ENCODE measurements around the gene OPTN. TPM values are rescaled to one million over a fixed set of nuclear protein-coding genes. Genes with fewer than 3 reads are reported as not detected.
A peak's percentile ranks its signal among the peaks of the same experiment; 100 is the strongest.

Gene OPTN
- polyA plus RNA-seq, 3 donors: 28.4 to 42.0 (median 32.8) TPM

DNA sequence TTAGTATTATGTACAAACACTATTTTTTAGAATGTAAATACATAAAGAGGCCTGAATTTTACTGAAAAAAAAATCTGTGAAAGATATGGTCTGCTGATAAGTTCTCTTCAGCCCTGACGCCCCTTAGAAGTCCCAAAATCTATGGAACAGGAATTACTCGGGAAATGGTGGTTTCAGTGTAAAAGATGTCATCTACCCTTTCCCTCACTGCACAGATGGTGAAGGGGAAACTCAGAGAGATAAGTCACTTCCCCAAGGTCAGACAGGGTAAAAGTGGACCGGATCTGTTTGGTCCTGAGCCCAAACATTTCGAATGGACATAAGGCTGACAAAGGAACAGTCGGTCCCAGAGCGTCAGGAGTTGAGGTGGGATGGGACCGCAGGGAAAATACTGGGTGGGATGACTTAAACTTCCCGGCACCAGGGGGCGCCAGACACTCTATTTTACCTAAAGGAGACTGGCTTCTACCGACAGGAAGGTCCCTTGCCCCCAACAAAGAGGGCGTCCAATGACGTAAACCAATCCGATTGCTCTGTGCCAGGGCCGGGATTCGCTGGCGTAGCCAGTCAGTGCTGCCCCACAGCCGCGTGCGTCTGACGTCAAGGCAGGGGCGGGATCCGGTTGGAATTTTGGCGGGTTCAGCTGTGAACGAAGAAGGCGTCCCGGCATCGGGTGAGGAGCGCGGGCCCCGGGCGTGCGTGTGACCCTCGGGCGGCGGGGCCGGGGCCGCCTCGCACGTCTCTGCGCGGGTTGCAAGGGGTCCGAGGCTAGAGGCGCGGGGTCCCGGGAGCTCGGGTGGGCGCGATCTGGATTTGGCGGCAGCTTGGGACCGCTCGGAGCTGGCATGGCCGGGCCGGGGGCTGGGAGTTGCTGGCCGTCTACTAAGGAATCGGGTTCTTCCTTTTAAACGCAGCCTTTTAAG, 61.2 kb downstream of the OPTN start, which contains the start of gene MCM10:
Gene MCM10, plus strand, starts transcription at position 625 of the 923 bp plus-strand sequence. CDS start 2,645 bp downstream, outside the sequence.
- peak; percentile 97 to 99 (median 99) for DNase-seq (ENCODE audit: extremely low read depth in 1 of 11, low read depth in 9 of 11, low spot score in 4 of 11)

DNA sequence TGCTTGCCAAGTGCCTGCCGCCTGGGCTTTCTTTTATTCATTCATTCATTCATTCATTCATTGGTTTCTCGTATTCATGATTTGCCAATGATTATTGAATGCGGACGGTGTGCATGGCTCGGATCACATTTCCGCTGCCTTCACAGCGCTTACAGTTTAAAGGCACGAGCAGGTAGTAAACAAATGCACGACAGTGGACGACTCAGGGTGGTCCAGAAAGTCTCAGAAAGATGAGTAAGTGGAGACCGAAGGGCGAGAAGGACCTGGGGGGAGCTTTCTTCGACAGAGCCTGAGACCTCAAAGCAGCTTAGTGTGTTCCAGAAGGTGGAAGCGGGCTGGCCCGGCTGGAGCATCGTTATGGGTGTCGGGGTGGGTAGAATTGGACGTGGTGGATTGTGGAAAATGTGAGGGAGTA, 61.9 kb downstream of the OPTN start:
- no peak for DNase-seq (ENCODE audit: extremely low read depth in 1 of 11, low read depth in 9 of 11, low spot score in 4 of 11)

DNA sequence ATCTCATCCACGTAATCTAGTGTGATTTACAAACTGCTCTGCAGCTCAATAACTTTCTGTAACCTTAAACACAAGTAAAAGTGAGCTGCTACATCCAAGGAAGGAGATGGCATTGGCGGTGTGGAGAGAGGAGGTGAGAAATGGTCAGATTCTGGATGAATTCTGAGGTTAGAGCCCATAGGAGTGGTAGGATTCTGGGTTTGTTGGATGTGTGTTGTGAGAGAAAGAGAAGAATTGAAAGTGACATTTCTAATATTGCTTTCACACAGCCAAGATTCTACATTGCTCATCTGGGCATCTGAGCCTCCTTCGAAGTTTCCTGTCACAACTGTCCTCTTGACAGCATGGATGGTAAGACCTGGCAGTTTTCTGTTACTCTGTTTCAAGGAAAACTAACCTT, 63.9 kb downstream of the OPTN start:
- DNase-seq (ENCODE audit: extremely low read depth in 1 of 11, low read depth in 9 of 11, low spot score in 4 of 11): no peak

DNA sequence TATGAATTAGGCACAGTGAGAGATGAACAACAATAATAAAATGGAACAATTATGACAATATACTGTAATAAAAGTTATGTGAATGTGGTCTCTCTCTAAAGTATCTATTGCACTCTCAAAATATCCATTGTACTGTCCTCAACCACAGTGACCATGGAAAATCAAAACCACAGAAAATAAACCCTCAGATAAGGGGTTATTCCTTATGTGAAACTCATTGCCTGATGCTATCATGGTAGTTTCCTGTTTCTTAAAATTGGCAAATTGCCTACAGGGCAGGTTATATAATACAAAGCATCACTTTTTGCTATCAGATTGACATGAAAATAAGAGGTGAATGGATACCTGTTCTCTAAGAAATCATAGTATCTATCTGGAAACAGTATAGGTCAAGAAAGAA, 65.2 kb downstream of the OPTN start:
- DNase-seq (ENCODE audit: extremely low read depth in 1 of 11, low read depth in 9 of 11, low spot score in 4 of 11): no peak

DNA sequence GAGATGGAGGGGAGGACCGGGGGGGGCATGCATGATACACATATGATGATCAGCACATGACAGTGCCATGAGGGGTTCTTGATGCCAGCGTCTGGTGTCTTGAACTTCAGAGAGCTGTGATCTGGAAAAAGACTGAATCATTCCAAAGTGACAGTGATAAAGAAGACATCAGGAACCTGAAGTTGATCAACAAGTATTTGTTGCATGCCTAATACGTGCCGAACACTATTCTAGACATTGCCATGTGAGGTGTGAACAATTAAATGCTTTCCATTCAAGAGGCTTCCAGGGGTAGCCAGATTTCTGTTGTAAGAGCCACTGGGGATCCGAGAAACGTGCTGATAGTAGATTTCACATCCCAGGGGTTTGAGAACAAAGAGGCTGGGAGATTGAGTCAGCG, 67.6 kb downstream of the OPTN start:
- no peak for DNase-seq (ENCODE audit: extremely low read depth in 1 of 11, low read depth in 9 of 11, low spot score in 4 of 11)

DNA sequence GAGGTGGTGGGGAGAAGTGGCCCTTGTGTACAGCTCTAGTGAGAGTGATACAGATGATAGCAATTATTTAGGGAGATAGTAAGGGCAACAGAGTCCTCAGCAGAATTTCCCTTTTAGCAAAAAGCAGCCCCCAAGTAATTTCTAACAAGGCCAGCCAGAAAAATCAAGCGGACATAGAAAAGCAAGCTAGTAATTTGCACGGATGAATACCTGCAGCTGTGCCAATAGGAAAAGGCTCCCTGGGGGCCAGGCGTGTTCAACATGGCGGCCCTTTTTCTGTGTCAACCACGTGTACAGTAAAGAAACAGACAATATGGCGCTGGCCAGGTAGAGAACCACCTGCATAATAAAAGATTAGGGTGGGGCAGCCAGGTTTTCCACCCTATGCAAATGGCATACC, 68.8 kb downstream of the OPTN start:
- DNase-seq (ENCODE audit: extremely low read depth in 1 of 11, low read depth in 9 of 11, low spot score in 4 of 11): no peak

DNA sequence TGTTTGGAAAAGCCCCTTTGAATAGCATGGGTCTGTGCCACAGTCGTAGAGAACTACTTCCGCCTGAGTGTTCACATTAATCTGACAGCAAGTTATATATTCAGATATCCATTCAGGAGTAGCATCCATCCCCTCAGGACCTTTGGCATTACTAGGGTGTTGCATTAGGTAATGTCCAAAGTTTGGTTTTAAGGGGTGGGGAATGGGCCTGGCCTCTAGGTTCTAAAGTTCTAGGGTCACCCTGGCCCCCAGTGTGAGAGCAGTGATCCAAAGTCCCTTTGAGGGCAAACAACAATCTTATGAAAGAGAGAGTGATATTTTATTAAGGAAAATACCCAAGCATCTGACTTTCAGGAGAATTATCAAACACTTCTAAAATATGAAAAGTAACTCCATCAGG, 73.7 kb downstream of the OPTN start:
- DNase-seq (ENCODE audit: extremely low read depth in 1 of 11, low read depth in 9 of 11, low spot score in 4 of 11): no peak

DNA sequence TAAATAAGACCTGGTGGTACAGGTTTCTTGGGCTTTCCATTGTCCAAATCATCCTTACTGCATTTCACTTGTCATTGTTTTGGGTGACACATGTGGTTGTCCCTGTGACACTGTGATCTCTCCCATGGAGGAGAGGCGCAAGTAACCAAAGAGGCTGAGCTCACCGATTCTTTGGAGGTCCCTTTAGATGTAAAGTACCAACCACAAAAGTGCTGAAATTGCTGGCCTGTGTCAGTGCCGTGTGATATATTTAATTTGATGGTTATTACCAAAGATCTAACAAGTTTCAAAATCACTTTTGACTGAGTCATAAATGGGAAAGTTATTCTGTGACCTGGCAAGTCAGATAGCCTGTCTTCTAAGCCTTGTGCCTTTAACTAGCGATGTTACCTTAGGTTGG, 80.8 kb downstream of the OPTN start:
- no peak for DNase-seq (ENCODE audit: extremely low read depth in 1 of 11, low read depth in 9 of 11, low spot score in 4 of 11)

DNA sequence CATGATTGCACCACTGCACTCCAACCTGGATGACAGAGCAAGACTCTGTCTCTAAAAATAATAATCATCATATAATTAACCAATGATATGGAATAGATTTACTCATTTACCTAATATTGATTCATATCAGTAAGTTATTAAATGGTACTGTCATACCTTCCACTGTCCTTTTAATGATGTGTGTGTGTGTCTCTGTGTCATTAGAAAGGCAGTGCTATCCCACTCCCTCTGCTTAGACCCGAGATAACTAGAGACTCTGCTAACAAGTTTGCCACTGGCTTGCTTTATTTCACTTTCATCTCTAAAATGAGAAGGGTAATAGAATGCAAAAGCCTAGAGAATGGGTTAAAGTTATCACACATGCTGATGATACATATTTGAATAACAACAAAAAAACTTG, 82.5 kb downstream of the OPTN start:
- DNase-seq (ENCODE audit: extremely low read depth in 1 of 11, low read depth in 9 of 11, low spot score in 4 of 11): no peak

DNA sequence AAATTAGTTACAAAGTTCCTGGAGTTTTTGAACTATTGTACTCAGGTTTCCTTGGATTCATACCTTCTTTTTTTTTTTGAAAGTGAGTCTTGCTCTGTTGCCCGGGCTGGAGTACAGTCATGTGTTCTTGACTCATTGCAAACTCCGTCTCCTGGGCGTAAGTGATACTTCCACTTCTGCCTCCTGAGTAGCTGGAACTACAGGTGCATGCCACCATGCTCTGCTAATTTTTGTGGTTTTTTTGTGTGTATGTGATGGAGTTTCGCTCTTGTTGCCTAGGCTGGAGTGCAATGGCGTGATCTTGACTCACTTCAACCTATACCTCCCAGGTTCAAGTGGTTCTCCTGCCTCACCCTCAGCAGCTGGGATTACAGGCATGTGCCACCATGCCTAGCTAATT, 83.7 kb downstream of the OPTN start:
- DNase-seq (ENCODE audit: extremely low read depth in 1 of 11, low read depth in 9 of 11, low spot score in 4 of 11): no peak

DNA sequence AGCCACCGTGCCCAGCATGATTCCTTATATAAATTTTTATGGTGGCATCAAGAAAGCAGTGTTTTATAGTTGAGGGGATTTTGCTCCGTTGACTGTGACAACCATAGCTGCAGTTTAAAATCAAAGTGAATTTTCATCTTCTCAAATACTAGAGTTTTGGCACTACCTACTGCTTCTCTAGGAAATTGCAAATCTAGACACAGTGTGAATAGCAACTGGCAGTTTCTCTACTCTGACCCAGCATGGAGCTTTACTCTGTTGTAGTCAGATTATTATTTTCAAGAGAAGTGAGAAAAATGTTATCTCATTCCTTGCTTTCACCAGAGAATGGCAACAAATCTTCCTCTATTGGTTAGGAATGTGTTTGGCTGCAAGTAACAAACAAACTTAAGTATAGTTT, 84.3 kb downstream of the OPTN start:
- no peak for DNase-seq (ENCODE audit: extremely low read depth in 1 of 11, low read depth in 9 of 11, low spot score in 4 of 11)

DNA sequence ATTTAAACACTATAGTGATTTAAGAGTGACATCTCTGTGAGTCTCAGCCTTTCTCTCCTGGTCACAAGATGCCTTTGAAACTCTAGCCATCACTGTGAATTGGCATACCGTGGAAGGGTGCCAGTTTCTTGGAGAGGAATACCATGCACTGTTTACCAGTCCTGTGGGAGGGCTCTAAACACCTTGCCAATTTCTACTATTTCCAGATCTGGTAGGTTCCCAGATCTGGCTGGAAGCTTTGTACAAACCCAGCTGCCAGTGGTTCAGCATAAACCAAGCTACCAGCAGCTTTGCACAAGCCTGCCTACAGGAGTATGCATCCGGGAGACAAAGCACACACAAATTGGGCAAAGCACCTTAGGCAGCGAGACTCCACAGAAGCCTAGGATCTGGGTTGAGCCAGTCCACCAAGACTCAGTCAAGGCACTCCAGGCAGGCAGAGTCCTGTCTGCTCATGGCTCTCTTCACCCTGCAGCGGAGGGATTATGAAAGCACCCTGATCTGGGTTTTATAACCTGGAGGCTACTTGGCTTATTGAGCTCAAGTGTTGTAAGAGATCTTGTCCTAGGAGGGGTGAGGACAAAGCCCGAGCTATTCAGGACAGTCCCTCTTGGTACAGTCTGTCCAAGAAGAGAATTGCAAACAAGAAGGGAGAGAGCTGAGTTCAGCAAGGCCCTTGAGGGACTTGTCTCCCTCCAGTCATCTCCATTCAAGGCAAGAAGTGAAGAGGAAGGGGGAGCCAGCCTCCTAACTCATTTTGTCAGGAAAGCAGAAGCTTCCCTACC, 85.0 kb downstream of the OPTN start:
- no peak for DNase-seq (ENCODE audit: extremely low read depth in 1 of 11, low read depth in 9 of 11, low spot score in 4 of 11)

DNA sequence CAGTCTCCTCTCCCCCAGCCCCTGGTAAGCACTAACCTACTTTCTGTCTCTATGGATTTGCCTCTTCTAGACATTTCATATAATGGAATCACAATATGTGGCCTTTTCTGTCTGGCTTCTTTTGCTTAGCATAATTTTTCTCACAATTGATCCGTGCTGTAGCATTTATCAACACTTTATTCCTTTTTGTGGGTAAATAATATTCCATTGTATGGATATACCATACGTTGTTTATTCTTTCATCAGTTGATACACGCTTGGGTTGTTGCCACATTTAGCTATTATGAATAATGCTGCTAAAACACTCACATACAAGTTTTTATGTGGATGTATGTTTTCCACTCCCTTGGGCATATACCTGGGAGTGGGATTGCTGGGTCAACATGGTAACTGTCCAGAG, 87.2 kb downstream of the OPTN start:
- no peak for DNase-seq (ENCODE audit: extremely low read depth in 1 of 11, low read depth in 9 of 11, low spot score in 4 of 11)

Other genes with a start within 250 kb of the OPTN start
- 10 to 100 TPM; 10.9 to 13.8 (median 13.5) TPM for gene CCDC3, start 98.5 kb upstream of the OPTN start, polyA plus RNA-seq (ENCODE audit: insufficient read length in 3 of 3)
- gene MCM10, start 61.4 kb downstream of the OPTN start, polyA plus RNA-seq (ENCODE audit: insufficient read length in 3 of 3): 10 to 100 TPM in 2 of 3 donors, 1 to 10 TPM in 1; 8.7 to 12.5 (median 11.5) TPM
- gene UCMA, start 134.2 kb downstream of the OPTN start, polyA plus RNA-seq (ENCODE audit: insufficient read length in 3 of 3): not detected
- gene PHYH, start 199.9 kb downstream of the OPTN start, polyA plus RNA-seq (ENCODE audit: insufficient read length in 3 of 3): 10 to 100 TPM; 35.3 to 53.6 (median 37.5) TPM
- gene SEPHS1, start 248.1 kb downstream of the OPTN start, polyA plus RNA-seq (ENCODE audit: insufficient read length in 3 of 3): 100 to 1,000 TPM; 111 to 131 (median 131) TPM